Right hindlimb (tissue), 1 donor: ENCODE results near the gene GIN1.
A peak's percentile ranks its signal among the peaks of the same experiment; 100 is the strongest.
"Not testable (repeated sequence)": the region's sequence is repeated elsewhere in the genome, so short reads cannot be mapped to it uniquely, and the experiment has no call there.

ENCODE experiments used
- DNase-seq: peaks from one replicate; pipeline ENCODE4 v3.0.0-alpha.2; 2018

The GIN1 gene

DNA sequence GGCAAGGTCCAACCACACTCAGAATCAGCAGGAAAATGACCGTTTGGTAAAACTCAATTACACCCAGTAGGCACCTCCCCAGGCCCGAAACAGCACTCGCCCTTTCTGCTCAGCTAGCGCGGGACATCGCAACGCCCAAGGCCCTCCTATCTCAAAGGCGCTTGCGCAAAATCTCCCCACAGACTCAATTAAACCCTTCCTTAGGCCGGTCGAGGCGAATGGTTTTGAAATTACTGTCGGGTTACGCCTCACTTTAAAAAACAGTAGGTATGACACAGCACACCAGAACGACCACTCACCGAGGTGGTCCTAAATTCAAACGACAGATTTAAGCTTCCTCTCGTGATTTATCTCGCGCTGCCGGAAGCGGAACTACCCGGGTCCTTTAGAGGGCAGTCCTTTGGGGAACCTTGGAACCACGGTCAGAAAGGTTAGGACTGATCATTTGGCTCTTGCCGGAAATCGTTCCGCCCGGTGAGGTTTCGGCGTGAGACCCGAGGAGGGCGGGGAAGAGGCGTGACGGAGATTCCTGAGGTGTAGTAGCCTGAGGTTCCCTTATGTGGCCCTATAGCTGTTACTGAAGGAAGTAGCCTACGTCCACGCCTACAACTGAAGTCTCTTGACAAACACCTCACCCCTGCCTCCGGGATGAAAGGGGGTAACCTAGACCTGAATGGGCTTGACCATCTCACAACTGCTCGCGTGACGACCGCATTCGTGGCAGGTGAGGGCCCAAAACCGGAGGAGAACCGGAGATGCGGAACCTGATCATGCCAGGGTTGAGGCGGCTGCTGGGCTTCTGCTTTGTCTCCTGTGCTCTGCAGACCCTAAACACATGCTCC is at the start of gene GIN1, which contains the start of gene PPIP5K2:
TSS of gene GIN1 (minus strand) at position 374 of the 842 bp plus-strand sequence. CDS start 11,431 bp downstream, outside the sequence.
TSS of gene PPIP5K2 (plus strand) at position 537 of the 842 bp plus-strand sequence. CDS start 9,289 bp downstream, outside the sequence.
- DNase-seq = peak; percentile 98

DNA sequence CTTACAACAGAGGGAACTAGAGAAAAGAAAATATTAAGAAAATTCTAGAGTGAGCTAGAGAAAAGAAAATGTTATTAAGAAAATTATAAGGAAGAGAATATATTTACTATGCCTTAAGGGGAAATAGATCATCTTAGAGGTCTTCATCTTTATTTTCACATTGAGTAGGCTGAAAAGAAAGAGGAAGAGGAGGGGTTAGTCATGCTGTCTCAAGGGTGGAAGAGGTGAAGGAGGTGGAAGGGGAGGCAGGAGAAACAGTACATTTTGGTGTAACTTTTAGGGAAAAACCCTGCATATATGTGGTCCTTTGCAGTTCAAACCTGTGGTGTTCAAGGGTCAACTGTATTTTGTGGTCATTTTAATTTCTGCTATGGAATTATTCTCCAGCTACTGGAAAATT is 46.8 kb upstream of the GIN1 start:
- DNase-seq = no peak

GRCh38 chr5:103151156-103151555 is 31.2 kb upstream of the GIN1 start:
- DNase-seq = no peak

DNA sequence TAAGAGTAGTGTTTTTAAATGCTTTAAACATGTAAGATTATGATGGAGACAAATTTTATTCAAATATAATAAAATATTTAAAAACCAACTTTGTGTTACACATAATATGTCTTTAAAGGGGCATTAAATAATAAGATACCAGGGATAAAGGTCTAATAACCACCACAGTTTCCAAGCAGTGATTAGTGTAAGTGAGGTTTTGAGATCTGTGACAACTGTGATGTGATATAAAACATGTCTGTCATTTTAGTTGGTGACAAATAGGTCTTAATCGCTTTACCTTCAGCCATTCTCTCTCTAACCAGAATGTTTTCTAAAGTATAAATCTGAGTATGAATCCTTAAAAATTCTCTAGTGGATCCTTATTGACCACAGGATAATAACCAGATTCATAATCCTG is 28.3 kb upstream of the GIN1 start:
- DNase-seq = no peak

- DNase-seq = no peak
These were observed 25.3 kb upstream of the GIN1 start for GRCh38 chr5:103145196-103145595.

DNA sequence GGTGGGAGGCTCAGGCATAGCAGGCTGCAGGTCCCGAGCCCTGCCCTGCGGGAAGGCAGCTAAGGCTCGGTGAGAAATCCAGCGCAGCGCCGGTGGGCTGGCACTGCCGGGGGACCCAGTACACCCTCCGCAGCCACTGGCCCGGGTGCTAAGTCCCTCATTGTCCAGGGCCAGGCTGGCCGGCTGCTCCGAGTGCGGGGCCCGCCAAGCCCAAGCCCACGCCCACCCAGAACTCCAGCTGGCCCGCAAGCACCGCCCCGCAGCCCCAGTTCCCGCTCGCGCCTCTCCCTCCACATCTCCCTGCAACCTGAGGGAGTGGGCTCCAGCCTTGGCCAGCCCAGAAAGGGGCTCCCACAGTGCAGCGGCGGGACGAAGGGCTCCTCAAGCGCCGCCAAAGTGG is 22.2 kb upstream of the GIN1 start:
- not testable (repeated sequence) for DNase-seq

DNA sequence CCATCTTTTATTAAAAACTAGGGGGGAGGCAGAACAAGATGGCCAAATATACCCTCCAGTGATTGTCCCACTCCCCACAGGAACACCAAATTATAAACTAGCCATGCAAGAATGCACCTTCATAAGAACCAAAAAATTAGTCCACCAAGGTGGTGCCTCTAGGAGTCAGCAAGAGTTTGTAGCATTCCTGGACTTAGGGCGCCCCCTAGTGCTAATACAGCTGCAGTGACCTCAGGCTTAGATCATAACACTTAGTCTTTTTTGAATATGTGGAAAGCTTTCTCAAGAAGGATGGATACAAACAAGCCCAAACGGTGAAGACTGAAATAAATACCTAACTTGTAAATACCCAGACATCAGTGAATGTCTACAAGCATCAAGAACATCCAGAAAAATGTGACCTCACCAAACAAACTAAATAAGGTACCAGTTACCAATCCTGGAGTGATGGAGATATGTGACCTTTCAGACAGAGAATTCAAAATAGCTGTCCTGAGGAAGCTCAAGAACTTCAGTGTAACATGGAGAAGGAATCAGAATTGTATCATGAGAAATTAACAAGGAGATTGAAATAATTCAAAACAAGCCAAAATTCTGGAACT is 19.4 kb upstream of the GIN1 start:
- peak; percentile 57 for DNase-seq

- no peak for DNase-seq
These were observed 18.3 kb upstream of the GIN1 start for GRCh38 chr5:103138202-103138690.

DNA sequence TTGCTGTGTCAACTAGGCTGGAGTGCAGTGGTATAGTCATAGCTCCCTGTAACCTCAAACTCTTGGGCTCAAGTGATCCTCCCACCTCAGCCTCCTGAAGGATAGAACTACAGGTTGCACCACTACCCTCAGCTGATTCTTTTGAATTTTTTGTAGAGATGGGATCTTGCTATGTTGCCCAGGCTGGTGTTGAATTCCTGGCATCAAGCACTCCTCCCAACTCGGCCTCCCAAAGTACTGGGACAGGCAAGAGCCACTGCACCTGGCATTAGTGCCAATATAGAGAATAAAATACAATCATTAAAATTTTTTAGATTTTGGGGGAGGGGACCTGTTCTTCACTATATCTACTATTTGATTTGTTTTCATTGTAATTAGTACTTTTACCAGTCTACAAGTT is 15.5 kb upstream of the GIN1 start:
- no peak for DNase-seq

GRCh38 chr5:103133231-103133630 is 13.3 kb upstream of the GIN1 start:
- DNase-seq = no peak

GRCh38 chr5:103132684-103133083 is 12.7 kb upstream of the GIN1 start:
- DNase-seq = no peak

DNA sequence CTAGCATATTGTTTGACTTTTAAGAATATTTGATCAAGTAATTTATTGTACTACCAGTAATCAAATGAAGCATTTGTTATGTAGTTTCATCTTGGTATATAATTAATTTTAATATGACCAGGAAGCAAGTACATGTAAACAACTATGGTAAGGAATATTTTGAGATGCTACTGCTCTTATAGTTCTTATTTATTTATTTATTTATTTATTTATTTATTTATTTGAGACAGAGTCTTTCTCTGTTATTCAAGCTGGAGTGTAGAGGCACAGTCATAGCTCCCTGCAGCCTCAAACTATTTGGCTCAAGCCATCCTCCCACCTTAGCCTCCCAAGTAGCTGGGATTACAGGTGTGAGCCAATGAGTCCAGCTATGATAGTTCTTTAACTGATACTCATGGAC is 8.3 kb upstream of the GIN1 start:
- no peak for DNase-seq

- DNase-seq = no peak
These were observed 7.4 kb upstream of the GIN1 start for GRCh38 chr5:103127292-103127817.

DNA sequence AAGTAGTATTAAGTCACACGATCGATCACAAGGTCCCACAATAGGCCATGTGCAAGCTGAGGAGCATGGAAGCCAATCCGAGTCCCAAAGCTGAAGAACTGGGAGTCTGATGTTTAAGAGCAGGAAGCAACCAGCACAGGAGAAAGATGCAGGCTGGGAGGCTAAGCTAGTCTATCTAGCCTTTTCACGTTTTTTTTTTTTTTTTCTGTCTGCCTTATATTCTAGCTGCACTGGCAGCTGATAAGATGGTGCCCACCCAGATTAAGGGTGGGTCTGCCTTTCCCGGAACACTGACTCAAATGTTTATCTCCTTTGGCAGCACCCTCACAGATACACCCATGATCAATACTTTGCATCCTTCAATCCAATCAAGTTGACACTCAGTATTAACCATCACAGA is 6.6 kb upstream of the GIN1 start:
- DNase-seq = no peak

- no peak for DNase-seq
These were observed 2.3 kb upstream of the GIN1 start for GRCh38 chr5:103122242-103122641.

DNA sequence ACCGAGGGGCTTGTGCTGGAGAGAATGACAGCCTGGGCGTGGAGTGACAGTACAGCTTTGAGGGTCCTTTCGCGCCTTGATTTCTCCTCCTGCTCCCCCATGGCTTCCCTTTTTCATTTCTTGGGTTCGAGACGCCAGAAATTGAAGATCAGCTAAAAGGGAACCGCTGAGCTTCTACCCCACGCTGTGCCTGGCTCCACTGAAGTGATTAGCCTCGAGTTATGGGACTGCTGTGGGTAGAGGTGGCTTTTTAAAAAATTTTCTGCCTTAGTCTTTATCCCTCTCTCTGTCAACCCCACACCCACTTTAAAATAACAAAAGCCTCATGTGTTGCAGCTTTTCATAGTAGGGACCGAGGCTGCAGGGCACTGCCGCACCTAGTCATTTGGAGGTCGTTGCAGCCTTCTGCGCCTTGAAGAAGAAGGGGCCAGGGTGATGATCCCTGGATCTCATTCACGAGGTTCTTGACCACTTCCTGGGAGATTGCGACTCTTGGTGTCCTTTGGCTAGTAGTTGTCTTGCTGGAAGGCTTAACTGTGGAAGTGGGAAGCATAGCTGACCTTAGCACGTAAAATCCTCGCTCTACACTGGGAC is 766 bp upstream of the GIN1 start:
- DNase-seq = peak; percentile 27

GRCh38 chr5:103119070-103119764 is 721 bp downstream of the GIN1 start:
- DNase-seq = no peak

DNA sequence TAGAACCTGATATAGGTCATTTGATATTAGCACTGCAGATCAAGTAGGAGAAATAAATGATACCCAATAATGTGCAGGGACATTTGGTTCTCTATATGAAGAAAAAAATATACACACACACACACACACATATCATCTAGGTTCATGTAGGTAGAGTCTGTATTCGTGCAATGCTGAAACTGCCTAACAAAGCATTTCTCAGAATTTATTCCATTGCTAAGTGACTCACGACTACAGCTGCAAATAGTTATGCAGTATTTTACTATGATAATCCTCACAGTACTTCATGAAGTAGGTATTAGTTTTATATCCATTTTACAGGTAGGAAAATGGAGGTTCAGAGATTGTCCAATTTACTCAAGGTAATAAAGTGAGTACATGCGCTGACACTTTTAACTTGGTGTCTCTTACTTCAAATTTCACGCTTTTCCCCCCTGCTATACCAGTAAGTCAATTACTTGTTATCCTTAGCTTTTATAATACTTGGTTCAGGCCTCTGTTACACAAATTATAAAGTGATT is 2.4 kb downstream of the GIN1 start:
- DNase-seq = no peak

GRCh38 chr5:103114440-103114839 is 5.5 kb downstream of the GIN1 start:
- DNase-seq = no peak

DNA sequence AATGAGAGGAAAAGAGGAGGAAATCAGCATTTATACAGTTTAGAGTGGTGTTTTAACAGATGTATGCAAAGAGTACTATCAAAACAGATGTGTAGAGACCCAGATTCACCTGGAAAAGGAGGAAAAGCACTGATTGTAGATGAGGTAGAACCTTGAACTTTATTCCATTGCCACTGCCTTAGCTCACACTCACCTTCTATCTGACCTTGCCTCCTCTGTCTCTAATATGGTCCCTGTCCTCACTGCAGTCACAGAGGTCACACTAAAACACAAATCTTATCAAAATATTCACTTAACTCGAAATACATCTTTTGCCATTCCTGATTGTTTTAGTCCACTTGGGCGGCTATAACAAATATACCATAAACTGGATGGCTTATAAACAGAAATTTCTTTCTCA is 7.0 kb downstream of the GIN1 start:
- no peak for DNase-seq

DNA sequence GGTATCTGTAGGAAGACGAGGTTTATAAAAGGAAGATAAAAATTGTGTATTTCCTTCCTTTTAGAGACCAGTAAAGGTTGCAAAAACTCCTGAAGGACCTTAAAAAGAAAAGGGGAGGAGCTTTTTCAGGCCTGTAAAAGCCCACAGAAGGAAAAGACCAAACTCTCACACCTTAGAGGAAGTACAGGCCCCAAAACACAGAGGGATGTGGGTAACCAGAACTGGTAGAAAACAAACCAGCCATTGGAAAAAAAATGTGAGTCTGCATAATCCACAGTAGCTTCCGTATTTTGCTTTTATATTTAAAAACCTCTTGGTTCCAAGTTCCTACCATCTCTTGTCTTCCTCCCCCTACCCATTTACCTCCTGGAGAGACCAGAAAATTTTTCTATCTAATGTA is 8.5 kb downstream of the GIN1 start:
- DNase-seq = no peak

DNA sequence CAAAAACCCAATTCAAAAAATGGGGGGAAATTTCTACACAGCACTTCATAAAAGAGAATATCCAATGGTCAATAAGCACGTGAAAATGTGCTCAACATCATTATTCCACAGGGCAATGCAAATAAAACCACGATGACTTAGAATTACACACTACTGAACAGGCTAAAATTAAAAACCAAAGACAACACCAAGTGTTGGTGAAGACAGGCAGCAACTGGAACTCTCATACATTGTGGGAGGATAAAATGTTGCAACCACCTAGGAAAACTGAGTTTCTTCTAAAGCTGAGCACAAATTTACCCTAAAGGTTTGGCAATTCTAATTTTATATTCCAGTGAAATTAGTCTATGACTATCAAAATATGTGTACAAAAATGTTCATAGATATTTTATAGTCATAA is 9.5 kb downstream of the GIN1 start:
- no peak for DNase-seq

DNA sequence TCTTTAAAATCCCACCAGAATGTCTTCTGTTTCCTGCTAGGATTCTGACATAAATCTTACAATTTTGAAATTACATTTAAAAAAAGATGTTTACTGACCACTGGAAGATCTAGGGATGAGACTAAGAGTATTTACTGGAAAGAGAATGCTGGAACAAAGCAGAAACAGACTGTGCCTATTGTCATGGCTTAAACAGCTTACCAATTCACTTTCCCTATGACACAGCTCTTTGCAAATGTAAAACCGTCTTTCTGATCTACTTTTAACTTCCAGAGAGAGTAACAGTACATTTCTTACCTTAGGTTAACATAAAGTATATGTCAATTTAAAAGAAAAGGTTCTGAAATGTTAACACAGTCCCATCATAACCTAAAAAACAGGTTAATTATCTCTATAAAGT is 10.7 kb downstream of the GIN1 start:
- no peak for DNase-seq
